Vagina (tissue), 2 donors: Measurements from ENCODE around the gene MRPL39.

ENCODE experiments used
- POLR2AphosphoS5 ChIP-seq, 2 donors: sonication (generic); formaldehyde crosslinking; IDR thresholded peaks; one replicate each; pipeline ENCODE4 v1.9.0; 2017; ENCODE audit warnings: antibody characterized with exemption in 2 of 2, mild to moderate bottlenecking in 2 of 2, low read depth in 1 of 2; ENCODE audit not compliant: insufficient read depth in 1 of 2
- TF ChIP-seq, protein P1 (sequence below), 3 experiments: fragments of 450-650 bp in 2 of 3; fragments of 200-600 bp in 1 of 3; sonication (generic) in 1 of 3; IDR thresholded peaks; one replicate each; pipeline ENCODE4 v1.5.1; 2017 to 2019; ENCODE audit warnings: antibody characterized with exemption in 3 of 3, mild to moderate bottlenecking in 2 of 3, moderate library complexity in 2 of 3

GRCh38 chr21:25566645-25567044 lies 40.6 kb downstream of the MRPL39 start:
- TF ChIP-seq, protein P1, sequence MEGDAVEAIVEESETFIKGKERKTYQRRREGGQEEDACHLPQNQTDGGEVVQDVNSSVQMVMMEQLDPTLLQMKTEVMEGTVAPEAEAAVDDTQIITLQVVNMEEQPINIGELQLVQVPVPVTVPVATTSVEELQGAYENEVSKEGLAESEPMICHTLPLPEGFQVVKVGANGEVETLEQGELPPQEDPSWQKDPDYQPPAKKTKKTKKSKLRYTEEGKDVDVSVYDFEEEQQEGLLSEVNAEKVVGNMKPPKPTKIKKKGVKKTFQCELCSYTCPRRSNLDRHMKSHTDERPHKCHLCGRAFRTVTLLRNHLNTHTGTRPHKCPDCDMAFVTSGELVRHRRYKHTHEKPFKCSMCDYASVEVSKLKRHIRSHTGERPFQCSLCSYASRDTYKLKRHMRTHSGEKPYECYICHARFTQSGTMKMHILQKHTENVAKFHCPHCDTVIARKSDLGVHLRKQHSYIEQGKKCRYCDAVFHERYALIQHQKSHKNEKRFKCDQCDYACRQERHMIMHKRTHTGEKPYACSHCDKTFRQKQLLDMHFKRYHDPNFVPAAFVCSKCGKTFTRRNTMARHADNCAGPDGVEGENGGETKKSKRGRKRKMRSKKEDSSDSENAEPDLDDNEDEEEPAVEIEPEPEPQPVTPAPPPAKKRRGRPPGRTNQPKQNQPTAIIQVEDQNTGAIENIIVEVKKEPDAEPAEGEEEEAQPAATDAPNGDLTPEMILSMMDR (IDR thresholded peaks at IDR 0.05): no peak
- no peak for TF ChIP-seq POLR2AphosphoS5 (IDR thresholded peaks at IDR 0.05; ENCODE audit: insufficient read depth in 1 of 2, low read depth in 1 of 2)
